Left lung (tissue), 10 donors: Measurements from ENCODE around the gene PIK3C3. TPM values are rescaled to one million over a fixed set of nuclear protein-coding genes. Genes with fewer than 3 reads are reported as not detected.
"Not testable (repeated sequence)": the region's sequence is repeated elsewhere in the genome, so short reads cannot be mapped to it uniquely, and the experiment has no call there.

Source experiments
- ATAC-seq: fragments of 200-7000 bp; cut with Tn5 transposase; one replicate; pipeline ENCODE4 v1.9.1; 2020; ENCODE audit warnings: moderate library complexity
- DNase-seq, 4 donors: peaks; one replicate each; pipeline ENCODE4 v3.0.0-alpha.2; 2013 to 2020
- H3K27ac ChIP-seq, 2 donors: fragments of 200-600 bp; sonication (generic) in 1 of 2; one replicate each; pipeline versions ENCODE4 v1.5.0 to v1.8.0; 2020 to 2021
- H3K27me3 ChIP-seq, 2 donors: fragments of 200-600 bp; sonication (generic) in 1 of 2; one replicate each; pipeline versions ENCODE4 v1.5.0 to v1.8.0; 2020 to 2021
- H3K36me3 ChIP-seq, 2 donors: fragments of 200-600 bp; sonication (generic) in 1 of 2; one replicate each; pipeline versions ENCODE4 v1.5.0 to v1.8.0; 2020 to 2021
- H3K4me1 ChIP-seq, 2 donors: fragments of 200-600 bp; one replicate each; pipeline ENCODE4 v1.8.0; 2021
- H3K4me3 ChIP-seq, 2 donors: fragments of 200-600 bp; sonication (generic) in 1 of 2; one replicate each; pipeline versions ENCODE4 v1.5.0 to v1.8.0; 2020 to 2021; ENCODE audit warnings: mild to moderate bottlenecking in 1 of 2
- H3K9me3 ChIP-seq, 2 donors: fragments of 200-600 bp; sonication (generic) in 1 of 2; one replicate each; pipeline versions ENCODE4 v1.5.0 to v1.8.0; 2020 to 2021
- CTCF ChIP-seq, 2 donors: fragments of 200-600 bp; sonication (generic) in 1 of 2; IDR thresholded peaks; one replicate each; pipeline versions ENCODE4 v1.5.0 to v1.8.0; 2021; ENCODE audit warnings: antibody characterized with exemption in 2 of 2
- intact Hi-C, 2 donors: fragments of 100-400 bp; cut with DNase I; formaldehyde crosslinking; loops; one replicate each; pipeline versions ENCODE4 v1.11.2 to v1.14.2; 2022
- polyA plus RNA-seq, 6 donors: library from polyadenylated mRNA; unstranded; fragments of 120-200 nt; gene quantifications; one replicate each; pipeline ENCODE4 v1.2.1, GENCODE V29; 2013; ENCODE audit not compliant: insufficient read length in 6 of 6
- total RNA-seq, 2 donors: library from RNA; stranded (reverse); fragmentation: NEBNext Ultra II Directional; extraction: Animal tissue kit (Norgen Biotek cat#: 25700); gene quantifications; one replicate each; pipeline ENCODE4 v1.2.1, GENCODE V29; 2021
- donor health status: DM: no; HTN: yes; CAD: no.
- donor health status: DM: no; HTN: no; CAD: no.

The PIK3C3 gene
- total and polyA plus RNA-seq, 8 donors, result 40.3 to 75.2 (median 55.2) TPM

- intact Hi-C loops, result no loop called here
- no peaks in the 10 kb centered on the region for H3K36me3 ChIP-seq
- no peak overlapping the region for H3K4me3 ChIP-seq
- no peaks in the 10 kb centered on the region for H3K27me3 ChIP-seq
- ATAC-seq (no peak), DNase-seq (no peak)
- H3K9me3 ChIP-seq, result no peaks in the 10 kb centered on the region
- TF ChIP-seq CTCF (IDR thresholded peaks at IDR 0.05), result no peak
- H3K27ac ChIP-seq, result no peak overlapping the region
- no peaks in the 10 kb centered on the region for H3K4me1 ChIP-seq
Measured at GRCh38 chr18:42107287-42107686, 152.3 kb downstream of the PIK3C3 start.

GRCh38 chr18:42107691-42108450 lies 152.8 kb downstream of the PIK3C3 start:
- Histone ChIP-seq H3K4me1 (no peaks in the 10 kb centered on the region), H3K27ac (no peak overlapping the region), H3K36me3 (no peaks in the 10 kb centered on the region), H3K27me3 (no peaks in the 10 kb centered on the region), H3K9me3 (no peaks in the 10 kb centered on the region), H3K4me3 (no peak overlapping the region)
- intact Hi-C loops, result no loop called here
- DNase-seq (no peak), ATAC-seq (no peak)
- no peak for TF ChIP-seq CTCF (IDR thresholded peaks at IDR 0.05)

- peaks cover 7 to 12% of the 10 kb centered on the region in 2 donors for H3K4me1 ChIP-seq
- DNase-seq, H3K36me3 ChIP-seq, H3K27me3 ChIP-seq, H3K27ac ChIP-seq, ATAC-seq, intact Hi-C loops, H3K9me3 ChIP-seq, H3K4me3 ChIP-seq: not testable (repeated sequence)
Measured at GRCh38 chr18:42112147-42112546, 157.1 kb downstream of the PIK3C3 start.

GRCh38 chr18:42112657-42113420 lies 157.8 kb downstream of the PIK3C3 start:
- ATAC-seq (no peak), DNase-seq (no peak)
- no peaks in the 10 kb centered on the region for H3K9me3 ChIP-seq
- no peak overlapping the region for H3K27ac ChIP-seq
- no peaks in the 10 kb centered on the region for H3K27me3 ChIP-seq
- H3K36me3 ChIP-seq, result no peaks in the 10 kb centered on the region
- no peak overlapping the region for H3K4me3 ChIP-seq
- intact Hi-C loops, result no loop called here
- no peak for TF ChIP-seq CTCF (IDR thresholded peaks at IDR 0.05)
- peaks cover 7 to 12% of the 10 kb centered on the region in 2 donors for H3K4me1 ChIP-seq

- Histone ChIP-seq H3K36me3 (no peaks in the 10 kb centered on the region), H3K27ac (peak overlapping the region; percentile 28 to 29), H3K9me3 (no peaks in the 10 kb centered on the region), H3K4me1 (peaks cover 7 to 12% of the 10 kb centered on the region in 2 donors), H3K27me3 (no peaks in the 10 kb centered on the region), H3K4me3 (no peak overlapping the region)
- no peak for TF ChIP-seq CTCF (IDR thresholded peaks at IDR 0.05)
- ATAC-seq (peak; percentile 80), DNase-seq (no peak)
- intact Hi-C loops, result no loop called here
Measured at GRCh38 chr18:42113529-42114191, 158.6 kb downstream of the PIK3C3 start.
